IPS-20b (cell line): ENCODE measurements around the gene ZNF768.

Experiments used
- H3K27ac ChIP-seq: one replicate; pipeline ENCODE4 v1.5.1; 2013; ENCODE audit warnings: low read length
- H3K27me3 ChIP-seq: 2 replicates; pipeline ENCODE4 v1.6.1; 2013; ENCODE audit warnings: mild to moderate bottlenecking, low read length, inconsistent platforms; ENCODE audit not compliant: insufficient read depth
- H3K36me3 ChIP-seq: 2 replicates; pipeline ENCODE4 v1.6.1; 2013; ENCODE audit warnings: low read depth, mild to moderate bottlenecking, inconsistent platforms, low read length, moderate library complexity; ENCODE audit not compliant: insufficient read depth
- H3K4me1 ChIP-seq: 2 replicates; pipeline ENCODE4 v1.6.1; 2013; ENCODE audit warnings: mild to moderate bottlenecking, control low read depth, inconsistent platforms, low read length, moderate library complexity; ENCODE audit not compliant: insufficient read depth
- H3K4me3 ChIP-seq: 2 replicates; pipeline ENCODE4 v1.5.1; 2013; ENCODE audit warnings: mild to moderate bottlenecking, low read length, inconsistent platforms
- H3K9ac ChIP-seq: 2 replicates; pipeline ENCODE4 v1.6.1; 2013; ENCODE audit warnings: low read depth, mild to moderate bottlenecking, inconsistent platforms, low read length, moderate library complexity
- H3K9me3 ChIP-seq: 2 replicates; pipeline ENCODE4 v1.6.1; 2013; ENCODE audit warnings: mild to moderate bottlenecking, low read depth, low read length, inconsistent platforms; ENCODE audit not compliant: insufficient read depth

ZNF768 gene

DNA sequence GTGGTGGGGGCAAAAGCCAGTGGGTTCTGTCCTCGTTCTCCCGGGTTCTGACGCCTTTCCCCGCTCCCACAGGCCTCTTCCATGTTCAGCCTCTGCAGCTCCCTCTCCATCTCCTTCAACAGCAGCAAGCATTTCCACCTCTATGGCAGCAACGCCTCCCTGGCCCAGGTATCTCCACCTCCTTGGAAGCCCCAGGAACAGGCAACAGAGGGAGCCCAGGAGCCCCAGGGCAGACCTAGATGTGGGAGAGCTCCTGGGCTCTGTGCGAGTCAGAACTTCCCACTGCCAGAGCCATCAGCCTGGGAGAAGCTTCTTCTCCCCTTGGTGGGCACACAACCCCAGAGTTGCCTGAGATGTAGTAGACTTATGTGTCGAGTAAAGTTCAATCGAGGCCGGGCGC, 7.8 kb downstream of the ZNF768 start:
- H3K4me1 ChIP-seq: no peaks in the 10 kb centered on the region
- no peak overlapping the region for H3K4me3 ChIP-seq
- no peaks in the 10 kb centered on the region for H3K27me3 ChIP-seq
- H3K36me3 ChIP-seq: no peaks in the 10 kb centered on the region
- H3K9me3 ChIP-seq: no peaks in the 10 kb centered on the region
- no peak overlapping the region for H3K9ac ChIP-seq
- H3K27ac ChIP-seq: no peak overlapping the region

DNA sequence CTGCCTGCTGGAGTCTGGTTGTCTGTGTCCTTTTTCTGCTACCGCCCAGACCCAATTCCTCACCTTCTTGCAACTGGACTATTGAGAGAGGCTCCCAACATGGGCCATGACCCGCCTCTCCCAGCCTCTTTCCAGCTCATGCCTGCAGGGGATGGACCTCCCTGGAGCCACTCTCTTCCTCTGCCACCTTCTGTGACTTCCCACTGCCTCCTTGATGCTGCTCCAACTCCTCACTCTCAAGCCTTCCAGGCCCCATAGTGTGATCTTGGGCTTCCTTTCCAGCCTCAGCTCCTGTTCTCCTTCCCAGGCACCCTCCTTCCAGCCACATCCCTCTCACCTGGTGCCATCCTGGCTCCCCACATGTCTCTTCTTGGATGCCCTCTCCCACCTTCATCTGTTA, 11.1 kb downstream of the ZNF768 start:
- Histone ChIP-seq H3K27me3 (no peaks in the 10 kb centered on the region; the same call in 1 of the 2 replicates), H3K4me1 (no peaks in the 10 kb centered on the region), H3K9ac (no peak overlapping the region), H3K36me3 (no peaks in the 10 kb centered on the region), H3K9me3 (no peaks in the 10 kb centered on the region), H3K4me3 (no peak overlapping the region), H3K27ac (no peak overlapping the region)

DNA sequence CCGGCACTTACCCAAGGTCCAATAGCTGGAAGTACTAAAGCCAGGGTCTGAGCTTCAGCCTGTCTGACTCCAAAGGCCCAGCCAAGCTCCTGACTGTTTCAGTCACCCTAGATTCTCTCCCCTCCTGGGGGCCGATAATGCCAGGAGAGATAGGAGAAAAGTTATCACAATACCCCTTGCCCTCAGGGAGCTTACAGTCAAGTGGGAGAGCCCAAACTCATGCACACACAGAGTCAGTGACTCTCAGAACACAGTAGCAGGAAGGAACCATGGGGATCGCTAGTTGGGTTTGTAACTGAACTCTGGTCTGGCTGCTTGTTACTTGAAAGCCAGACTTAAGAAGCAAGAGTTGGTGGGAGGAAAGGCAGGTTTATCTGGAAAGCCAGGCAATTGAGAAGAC, 14.9 kb downstream of the ZNF768 start:
- Histone ChIP-seq H3K27me3 (no peaks in the 10 kb centered on the region; the same call in 1 of the 2 replicates), H3K27ac (no peak overlapping the region), H3K36me3 (no peaks in the 10 kb centered on the region)

DNA sequence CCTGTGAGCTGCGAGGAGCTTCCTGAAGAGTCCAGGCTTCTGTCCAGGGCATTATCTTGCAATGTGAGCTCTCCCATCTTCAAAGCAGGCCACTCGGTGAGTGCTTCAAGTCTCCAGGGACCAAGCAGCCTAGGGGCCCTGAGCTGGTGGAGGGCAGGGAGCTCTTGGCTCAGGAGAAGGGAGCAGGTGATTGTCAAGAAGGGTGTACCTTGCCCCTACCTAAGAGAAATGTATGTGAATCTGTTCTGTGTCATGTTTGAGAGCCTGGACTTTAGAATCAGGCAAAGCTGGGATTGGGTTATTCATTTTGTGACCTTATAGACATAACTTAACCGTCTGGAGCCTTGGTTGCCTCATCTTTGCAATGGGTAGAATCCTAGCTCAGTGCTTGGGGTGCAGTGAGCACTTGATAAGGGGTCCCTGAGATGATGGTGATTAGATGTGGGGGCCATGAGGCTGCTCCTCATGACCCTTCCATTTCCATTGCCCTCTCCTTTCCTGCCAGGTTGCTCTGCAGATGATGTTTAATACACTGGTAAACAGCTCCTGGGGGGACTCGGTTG, 15.9 kb downstream of the ZNF768 start:
- Histone ChIP-seq H3K36me3 (no peaks in the 10 kb centered on the region), H3K27ac (no peak overlapping the region)

More for the DNA sequence above, 14.9 kb downstream of the ZNF768 start:
- Histone ChIP-seq H3K4me3 (no peak overlapping the region), H3K4me1 (no peaks in the 10 kb centered on the region), H3K9me3 (no peaks in the 10 kb centered on the region), H3K9ac (no peak overlapping the region)

DNA sequence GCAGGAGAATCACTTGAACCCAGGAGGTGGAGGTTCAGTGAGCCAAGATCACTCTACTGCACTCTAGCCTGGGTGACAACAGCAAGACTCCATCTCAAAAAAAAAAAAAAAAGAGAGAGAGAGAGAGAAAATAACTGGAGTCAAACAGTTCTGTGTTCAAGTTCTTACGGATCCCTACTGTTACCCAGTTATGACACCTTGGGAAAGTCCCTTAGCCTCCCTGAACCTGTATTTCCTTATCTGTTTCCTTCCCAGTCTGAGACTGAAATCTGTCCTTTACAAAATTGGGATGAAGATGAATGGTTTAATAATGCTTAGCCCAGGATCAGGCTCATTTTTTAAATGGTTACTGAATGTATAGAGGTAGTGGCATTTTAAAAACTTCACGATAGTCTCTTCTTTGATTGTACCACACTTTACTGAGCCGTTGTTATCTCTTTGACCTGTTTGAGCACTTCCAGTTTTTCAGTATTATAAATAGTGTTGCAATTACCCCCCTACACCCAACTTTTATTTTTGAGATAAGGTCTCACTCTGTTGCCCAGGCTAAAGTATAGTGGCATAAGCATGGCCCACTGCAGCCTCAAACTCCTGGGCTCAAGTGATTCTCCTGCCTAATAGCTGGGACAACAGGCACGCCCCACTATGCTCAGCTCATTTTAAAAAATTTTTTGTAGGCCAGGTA, 17.1 kb downstream of the ZNF768 start:
- H3K9ac ChIP-seq: no peak overlapping the region
- no peak overlapping the region for H3K4me3 ChIP-seq
- H3K36me3 ChIP-seq: no peaks in the 10 kb centered on the region
- H3K9me3 ChIP-seq: no peaks in the 10 kb centered on the region
- no peak overlapping the region for H3K27ac ChIP-seq
- no peaks in the 10 kb centered on the region for H3K4me1 ChIP-seq
- H3K27me3 ChIP-seq: no peaks in the 10 kb centered on the region; the same call in 1 of the 2 replicates

More for the DNA sequence above, 15.9 kb downstream of the ZNF768 start:
- Histone ChIP-seq H3K27me3 (no peaks in the 10 kb centered on the region; the same call in 1 of the 2 replicates), H3K9me3 (no peaks in the 10 kb centered on the region), H3K4me1 (no peaks in the 10 kb centered on the region), H3K4me3 (no peak overlapping the region), H3K9ac (no peak overlapping the region)

DNA sequence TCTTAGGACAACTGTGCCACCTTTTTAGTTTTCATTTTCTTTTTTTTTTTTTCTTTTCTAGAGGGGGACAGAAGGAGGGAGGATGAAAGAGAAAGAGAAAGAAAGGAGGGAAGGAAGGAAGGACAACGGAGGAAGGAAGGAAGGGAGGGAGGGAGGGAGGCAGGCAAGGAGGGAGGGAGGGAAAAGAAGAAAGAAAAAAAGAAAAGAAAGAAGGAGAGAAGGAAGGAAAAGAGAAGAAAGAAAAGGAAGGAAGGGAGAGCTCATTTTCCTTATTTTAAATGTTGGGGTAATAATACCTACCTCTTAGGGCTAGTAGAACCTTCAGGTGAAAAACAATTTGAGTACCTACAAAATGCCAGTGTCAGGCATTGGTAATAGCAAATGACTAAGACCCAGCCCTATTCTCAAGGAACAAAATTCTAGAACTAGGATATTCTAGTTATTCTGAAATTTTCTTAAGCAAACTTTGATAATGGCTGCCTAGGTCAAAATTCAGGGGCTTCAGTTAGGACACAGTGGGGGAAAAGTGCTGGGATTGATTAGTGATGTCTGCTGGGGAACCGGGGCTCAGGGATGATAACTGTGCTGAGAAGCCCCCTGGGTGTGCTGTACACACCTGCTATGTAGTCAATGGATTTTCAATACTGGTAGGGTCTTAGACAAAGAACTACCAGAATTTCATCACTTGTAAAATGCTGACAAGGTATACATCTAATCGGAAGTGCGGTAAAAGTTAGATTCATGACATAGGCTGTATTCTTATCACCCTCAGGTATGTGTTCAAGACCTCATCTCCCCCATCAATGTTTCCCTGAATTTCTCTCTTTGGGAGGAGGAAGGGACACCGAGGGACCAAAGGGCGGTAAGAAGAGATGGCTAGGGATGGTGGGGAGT, 22.7 kb downstream of the ZNF768 start:
- no peaks in the 10 kb centered on the region for H3K4me1 ChIP-seq
- no peaks in the 10 kb centered on the region for H3K9me3 ChIP-seq
- H3K27me3 ChIP-seq: no peaks in the 10 kb centered on the region
- no peak overlapping the region for H3K9ac ChIP-seq
- no peaks in the 10 kb centered on the region for H3K36me3 ChIP-seq
- H3K4me3 ChIP-seq: no peak overlapping the region
- no peak overlapping the region for H3K27ac ChIP-seq

DNA sequence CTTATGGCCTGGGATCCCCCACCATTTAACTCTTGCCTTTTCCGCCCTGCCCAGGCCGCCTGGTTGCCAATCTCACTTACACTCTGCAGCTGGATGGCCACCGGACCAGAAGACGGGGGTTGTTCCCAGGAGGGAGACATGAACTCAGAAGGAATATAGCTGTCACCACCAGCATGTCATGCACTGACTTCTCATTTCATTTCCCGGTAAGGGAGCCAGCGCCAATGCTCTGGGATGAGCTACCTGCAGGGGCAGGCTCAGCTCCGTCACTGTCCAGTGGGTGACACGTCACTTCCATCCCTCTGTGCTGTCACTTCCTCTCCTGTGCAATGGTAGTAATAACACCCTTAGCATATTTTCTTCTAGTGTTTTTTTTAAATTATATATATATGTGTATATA, 27.1 kb downstream of the ZNF768 start:
- H3K4me3 ChIP-seq: no peak overlapping the region
- H3K27me3 ChIP-seq: peaks cover 3% of the 10 kb centered on the region; the same call in 1 of the 2 replicates
- no peaks in the 10 kb centered on the region for H3K4me1 ChIP-seq
- no peak overlapping the region for H3K27ac ChIP-seq
- H3K36me3 ChIP-seq: no peaks in the 10 kb centered on the region
- no peaks in the 10 kb centered on the region for H3K9me3 ChIP-seq
- H3K9ac ChIP-seq: no peak overlapping the region

DNA sequence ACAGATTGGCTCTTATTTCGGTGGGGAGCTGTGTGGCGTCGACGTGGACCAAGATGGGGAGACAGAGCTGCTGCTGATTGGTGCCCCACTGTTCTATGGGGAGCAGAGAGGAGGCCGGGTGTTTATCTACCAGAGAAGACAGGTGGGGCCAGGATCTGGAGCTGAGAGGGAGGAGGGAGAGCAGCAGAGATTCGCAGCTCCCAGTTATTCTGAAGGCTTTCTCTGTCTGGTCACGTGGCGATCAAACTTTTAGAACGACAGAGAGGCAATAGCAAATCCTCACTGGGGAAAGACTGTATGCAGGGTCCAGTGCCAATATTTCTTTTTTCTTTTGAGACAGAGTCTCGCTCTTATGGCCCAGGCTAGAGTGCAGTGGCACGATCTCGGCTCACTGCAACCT, 31.7 kb downstream of the ZNF768 start:
- no peak overlapping the region for H3K27ac ChIP-seq
- H3K4me3 ChIP-seq: no peak overlapping the region
- H3K9ac ChIP-seq: no peak overlapping the region
- peaks cover 8% of the 10 kb centered on the region; the same call in 1 of the 2 replicates for H3K27me3 ChIP-seq
- H3K4me1 ChIP-seq: peaks cover 2% of the 10 kb centered on the region; the same call in 1 of the 2 replicates
- H3K9me3 ChIP-seq: no peaks in the 10 kb centered on the region
- no peaks in the 10 kb centered on the region for H3K36me3 ChIP-seq

DNA sequence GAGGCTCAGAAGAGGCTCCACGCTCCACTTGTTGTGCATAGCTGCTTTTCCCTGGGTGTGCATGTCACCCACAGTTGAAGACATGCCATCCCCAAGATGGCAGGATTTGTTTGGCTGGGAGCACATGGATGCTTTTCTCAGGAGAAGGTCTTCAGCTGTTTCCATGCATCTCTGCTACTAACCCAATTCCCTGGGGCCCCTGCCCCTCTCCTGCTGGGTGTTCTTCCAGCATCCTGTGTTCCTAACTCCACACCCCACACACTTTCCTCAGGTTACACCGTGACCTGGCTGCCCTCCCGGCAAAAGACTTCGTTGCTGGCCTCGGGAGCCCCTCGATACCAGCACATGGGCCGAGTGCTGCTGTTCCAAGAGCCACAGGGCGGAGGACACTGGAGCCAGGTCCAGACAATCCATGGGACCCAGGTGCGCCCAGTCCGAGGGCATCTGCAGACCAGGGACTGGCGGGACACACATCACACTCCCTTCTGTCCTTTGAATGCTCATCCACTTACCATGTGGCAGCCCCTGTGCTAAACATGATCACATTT, 32.4 kb downstream of the ZNF768 start:
- Histone ChIP-seq H3K27me3 (peaks cover 8% of the 10 kb centered on the region; the same call in 1 of the 2 replicates), H3K4me1 (peaks cover 2% of the 10 kb centered on the region; the same call in 1 of the 2 replicates), H3K36me3 (no peaks in the 10 kb centered on the region), H3K9ac (no peak overlapping the region), H3K9me3 (no peaks in the 10 kb centered on the region), H3K27ac (no peak overlapping the region), H3K4me3 (no peak overlapping the region)

DNA sequence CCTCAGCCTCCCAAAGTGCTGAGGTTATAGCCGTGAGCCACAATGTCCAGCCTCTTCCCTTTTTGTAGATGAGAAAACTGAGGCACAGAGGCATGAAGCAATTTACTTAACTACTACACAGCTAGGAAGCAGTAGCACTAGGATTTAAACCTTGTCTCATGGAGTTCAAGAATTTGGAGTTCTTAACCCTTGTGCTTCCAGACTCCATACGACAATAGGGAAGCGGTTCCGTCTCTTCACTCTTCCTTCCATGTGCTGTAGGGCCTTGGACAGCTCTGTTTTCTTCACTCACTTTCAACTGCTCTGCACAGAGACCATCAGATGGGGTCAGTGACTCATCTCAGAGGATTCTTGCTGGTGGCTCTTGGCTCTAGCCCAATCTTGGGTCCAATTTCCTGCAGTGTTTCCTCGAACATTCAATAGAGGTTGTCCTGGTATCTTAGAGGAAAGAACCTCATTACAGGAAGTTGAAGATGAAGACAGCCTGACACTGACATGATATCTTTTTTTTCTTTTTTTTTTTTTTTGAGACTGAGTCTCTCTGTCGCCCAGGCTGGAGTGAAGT, 34.5 kb downstream of the ZNF768 start:
- Histone ChIP-seq H3K4me1 (peaks cover 2% of the 10 kb centered on the region; the same call in 1 of the 2 replicates), H3K4me3 (no peak overlapping the region), H3K9ac (no peak overlapping the region), H3K36me3 (no peaks in the 10 kb centered on the region), H3K27ac (no peak overlapping the region), H3K9me3 (no peaks in the 10 kb centered on the region), H3K27me3 (peaks cover 8% of the 10 kb centered on the region; the same call in 1 of the 2 replicates)

DNA sequence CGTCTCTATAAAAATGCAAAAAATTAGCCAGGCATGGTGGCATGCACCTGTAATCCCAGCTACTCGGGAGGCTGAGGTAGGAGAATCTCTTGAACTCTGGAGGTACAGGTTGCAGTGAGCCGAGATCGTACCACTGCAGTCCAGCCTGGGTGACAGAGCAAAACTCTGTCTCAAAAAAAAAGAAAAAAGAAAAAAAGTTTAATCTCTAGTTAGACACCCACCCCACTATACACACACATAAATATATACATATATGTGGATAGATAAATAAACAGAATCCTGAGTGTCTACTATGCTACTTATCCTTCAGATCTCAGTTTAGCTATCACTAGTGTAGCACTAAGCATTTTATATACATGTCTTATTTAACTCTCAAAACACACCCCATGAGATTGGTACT, 35.1 kb downstream of the ZNF768 start:
- Histone ChIP-seq H3K9me3 (no peaks in the 10 kb centered on the region), H3K9ac (no peak overlapping the region), H3K4me3 (no peak overlapping the region), H3K4me1 (peaks cover 2% of the 10 kb centered on the region; the same call in 1 of the 2 replicates), H3K27ac (no peak overlapping the region), H3K36me3 (no peaks in the 10 kb centered on the region), H3K27me3 (peaks cover 8% of the 10 kb centered on the region; the same call in 1 of the 2 replicates)
